Neuronal stem cell (in vitro differentiated cells): Measurements from ENCODE around the gene TMEFF1.

Experiments
- DNase-seq: peaks from one replicate; pipeline ENCODE4 v3.0.0-alpha.2; 2013; ENCODE audit warnings: low spot score
- H2AFZ ChIP-seq: one replicate; pipeline ENCODE4 v1.6.1; 2013; ENCODE audit warnings: mild to moderate bottlenecking, low read length, inconsistent platforms
- H2AK5ac ChIP-seq: 2 replicates; pipeline ENCODE4 v1.6.1; 2013; ENCODE audit warnings: low read depth, mild to moderate bottlenecking, inconsistent platforms, low read length, moderate library complexity, mixed read lengths
- H2BK120ac ChIP-seq: 2 replicates; pipeline ENCODE4 v1.6.1; 2013; ENCODE audit warnings: low read depth, mild to moderate bottlenecking, inconsistent platforms, low read length, moderate library complexity, mixed read lengths
- H2BK12ac ChIP-seq: one replicate; pipeline ENCODE4 v1.6.1; 2013; ENCODE audit warnings: low read length, inconsistent platforms
- H2BK15ac ChIP-seq: 2 replicates; pipeline ENCODE4 v1.6.1; 2013; ENCODE audit warnings: mild to moderate bottlenecking, low read length, inconsistent platforms, mixed read lengths
- H2BK5ac ChIP-seq: one replicate; pipeline ENCODE4 v1.6.1; 2013; ENCODE audit warnings: inconsistent platforms, mild to moderate bottlenecking, low read length, moderate library complexity
- H3K14ac ChIP-seq: one replicate; pipeline ENCODE4 v1.6.1; 2013; ENCODE audit warnings: low read length, inconsistent platforms
- H3K18ac ChIP-seq: 2 replicates; pipeline ENCODE4 v1.6.1; 2013; ENCODE audit warnings: low read length, inconsistent platforms
- H3K23ac ChIP-seq: 2 replicates; pipeline ENCODE4 v1.6.1; 2013; ENCODE audit warnings: low read depth, mild to moderate bottlenecking, mixed read lengths, low read length, inconsistent platforms; ENCODE audit not compliant: poor library complexity
- H3K27ac ChIP-seq: replicated peaks from 3 replicates; pipeline ENCODE4 v1.5.1; 2013; ENCODE audit warnings: low read length, inconsistent platforms
- H3K27me3 ChIP-seq, 3 experiments: 2 replicates each; pipeline ENCODE4 v1.6.1; 2013; ENCODE audit warnings: low read length in 3 of 3, mild to moderate bottlenecking in 2 of 3, inconsistent platforms in 1 of 3, low read depth in 1 of 3, mixed read lengths in 1 of 3, moderate library complexity in 1 of 3; ENCODE audit not compliant: control insufficient read depth in 3 of 3, insufficient read depth in 3 of 3
- H3K36me3 ChIP-seq, 2 donors: replicated peaks in 1 of 2; 2 replicates each; pipeline ENCODE4 v1.6.1; 2013; ENCODE audit warnings: low read length in 2 of 2; ENCODE audit not compliant: control insufficient read depth in 2 of 2, insufficient read depth in 2 of 2
- H3K4ac ChIP-seq: 2 replicates; pipeline ENCODE4 v1.6.1; 2013; ENCODE audit warnings: inconsistent platforms, mild to moderate bottlenecking, low read length, moderate library complexity
- H3K4me1 ChIP-seq, 2 donors: 1 replicate in 1 of 2; 2 replicates in 1 of 2; pipeline ENCODE4 v1.6.1; 2013; ENCODE audit warnings: low read length in 2 of 2, low read depth in 1 of 2; ENCODE audit not compliant: control insufficient read depth in 2 of 2, insufficient read depth in 1 of 2
- H3K4me2 ChIP-seq: one replicate; pipeline ENCODE4 v1.6.1; 2013; ENCODE audit warnings: mild to moderate bottlenecking, low read length, inconsistent platforms; ENCODE audit not compliant: insufficient read depth, poor library complexity, severe bottlenecking
- H3K4me3 ChIP-seq, 2 donors: 2 replicates each; pipeline ENCODE4 v1.5.1; 2013; ENCODE audit warnings: low read length in 2 of 2, mild to moderate bottlenecking in 2 of 2, inconsistent platforms in 1 of 2, moderate library complexity in 1 of 2
- H3K79me1 ChIP-seq: one replicate; pipeline ENCODE4 v1.6.1; 2013; ENCODE audit warnings: low read depth, mild to moderate bottlenecking, inconsistent platforms, low read length, moderate library complexity
- H3K9ac ChIP-seq: one replicate; pipeline ENCODE4 v1.6.1; 2013; ENCODE audit warnings: mild to moderate bottlenecking, low read depth, low read length, inconsistent platforms; ENCODE audit not compliant: poor library complexity
- H3K9me3 ChIP-seq, 2 donors: replicated peaks in 1 of 2; 2 replicates each; pipeline versions ENCODE3 to v1.6.1; 2013; ENCODE audit warnings: low read length in 2 of 2, mild to moderate bottlenecking in 2 of 2, inconsistent platforms in 1 of 2, low read depth in 1 of 2, mixed read lengths in 1 of 2, moderate library complexity in 1 of 2; ENCODE audit not compliant: control insufficient read depth in 2 of 2, insufficient read depth in 1 of 2
- H4K8ac ChIP-seq: one replicate; pipeline ENCODE4 v1.6.1; 2013; ENCODE audit warnings: low read depth, mild to moderate bottlenecking, inconsistent platforms, low read length, moderate library complexity
- H4K91ac ChIP-seq: one replicate; pipeline ENCODE4 v1.6.1; 2013; ENCODE audit warnings: low read length, low read depth, mild to moderate bottlenecking, inconsistent platforms; ENCODE audit not compliant: poor library complexity
- WGBS, 2 donors: extraction: QIAGEN DNeasy Blood & Tissue Kit; methylation state at CpG; one replicate each; pipeline ENCODE4 v1.1.7; 2013; ENCODE audit warnings: missing lambda C conversion rate in 2 of 2, mixed read lengths in 1 of 2; ENCODE audit not compliant: insufficient read length in 2 of 2, insufficient replicate concordance in 1 of 2; ENCODE audit errors: extremely low coverage in 2 of 2; 5-methylcytosine and 5-hydroxymethylcytosine counted together

The TMEFF1 gene

GRCh38 chr9:100534401-100534800 lies 61.5 kb downstream of the TMEFF1 start:
- no peak overlapping the region for H3K4me3 ChIP-seq
- no peak overlapping the region for H2AK5ac ChIP-seq
- no peak overlapping the region for H4K8ac ChIP-seq
- H3K4me1 ChIP-seq, result no peaks in the 10 kb centered on the region
- no peak for DNase-seq
- H3K14ac ChIP-seq, result no peak overlapping the region
- no peak overlapping the region for H2BK15ac ChIP-seq
- H3K18ac ChIP-seq, result no peak overlapping the region
- H2BK12ac ChIP-seq, result no peak overlapping the region
- no peak overlapping the region for H2BK120ac ChIP-seq
- H3K79me1 ChIP-seq, result no peaks in the 10 kb centered on the region
- H3K27me3 ChIP-seq, result no peaks in the 10 kb centered on the region
- no peak overlapping the region for H3K4me2 ChIP-seq
- no peak overlapping the region for H3K4ac ChIP-seq
- no peak overlapping the region for H2BK5ac ChIP-seq
- no peak overlapping the region for H2AFZ ChIP-seq
- peaks cover 2 to 10% of the 10 kb centered on the region in 2 donors for H3K9me3 ChIP-seq
- no peak overlapping the region for H3K27ac ChIP-seq
- peaks cover 10 to 57% of the 10 kb centered on the region in 2 donors for H3K36me3 ChIP-seq
- H3K9ac ChIP-seq, result no peak overlapping the region
- no peak overlapping the region for H3K23ac ChIP-seq
- no peak overlapping the region for H4K91ac ChIP-seq
- no CpG with 5 or more reads among the region's 4 CpGs for WGBS, 2 donors

DNA sequence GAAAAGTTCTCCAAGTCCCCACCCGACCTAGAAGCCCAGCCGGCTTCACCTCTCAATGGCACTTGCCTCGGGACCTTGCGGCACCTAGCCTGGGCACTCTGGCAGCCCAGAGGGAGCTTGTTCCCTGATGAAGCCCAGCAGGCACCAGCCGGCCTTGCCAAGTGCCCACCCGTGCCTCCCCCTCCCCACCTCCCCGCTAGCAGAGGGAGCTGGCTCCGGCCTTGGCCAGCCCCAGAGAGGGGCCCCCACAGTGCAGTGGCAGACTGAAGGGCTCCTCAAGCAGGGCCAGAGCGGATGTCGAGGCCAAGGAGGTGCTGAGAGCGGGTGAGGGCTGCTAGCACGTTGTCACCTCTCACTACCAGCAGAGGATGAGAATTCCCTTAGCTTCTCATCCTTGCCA lies 67.4 kb downstream of the TMEFF1 start:
- no peak overlapping the region for H3K18ac ChIP-seq
- H3K27ac ChIP-seq, result no peak overlapping the region
- no peak overlapping the region for H2AK5ac ChIP-seq
- H2BK12ac ChIP-seq, result no peak overlapping the region
- no peak overlapping the region for H2BK120ac ChIP-seq
- WGBS, 2 donors, result no CpG with 5 or more reads among the region's 12 CpGs
- no peaks in the 10 kb centered on the region for H3K27me3 ChIP-seq
- DNase-seq, result no peak
- no peak overlapping the region for H2BK15ac ChIP-seq
- peaks cover 14 to 52% of the 10 kb centered on the region in 2 donors for H3K9me3 ChIP-seq
- H3K4me1 ChIP-seq, result no peaks in the 10 kb centered on the region
- no peak overlapping the region for H3K23ac ChIP-seq
- H3K9ac ChIP-seq, result no peak overlapping the region
- no peak overlapping the region for H2BK5ac ChIP-seq
- no peak overlapping the region for H3K4me3 ChIP-seq
- H3K4ac ChIP-seq, result no peak overlapping the region
- H3K14ac ChIP-seq, result no peak overlapping the region
- H4K8ac ChIP-seq, result no peak overlapping the region
- H4K91ac ChIP-seq, result no peak overlapping the region
- no peak overlapping the region for H2AFZ ChIP-seq
- H3K4me2 ChIP-seq, result no peak overlapping the region
- H3K79me1 ChIP-seq, result peaks cover 3% of the 10 kb centered on the region
- peaks cover 35 to 92% of the 10 kb centered on the region in 2 donors for H3K36me3 ChIP-seq

DNA sequence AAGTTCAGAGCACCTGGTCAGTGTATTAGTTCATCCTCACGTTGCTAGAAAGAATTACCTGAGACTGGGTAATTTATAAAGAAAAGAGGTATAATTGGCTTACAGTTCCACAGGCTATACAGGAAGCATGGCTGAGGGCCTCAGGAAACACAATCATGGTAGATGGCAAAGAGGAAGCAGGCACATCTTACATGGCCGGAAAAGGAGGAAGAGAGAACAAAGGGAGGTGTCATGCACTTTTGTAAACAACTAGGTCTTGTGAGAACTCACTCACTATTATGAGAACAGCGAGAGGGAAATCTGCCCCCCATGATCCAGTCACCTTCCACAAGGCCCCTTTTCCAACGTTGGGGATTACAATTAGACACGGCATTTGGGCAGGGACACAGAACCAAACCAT lies 76.1 kb downstream of the TMEFF1 start:
- Histone ChIP-seq H3K4me2 (no peak overlapping the region), H3K9me3 (peaks cover 8 to 36% of the 10 kb centered on the region in 2 donors), H2BK15ac (no peak overlapping the region), H2BK12ac (no peak overlapping the region), H2BK120ac (no peak overlapping the region), H3K4me3 (no peak overlapping the region), H3K4me1 (no peaks in the 10 kb centered on the region), H3K79me1 (peaks cover 6% of the 10 kb centered on the region), H3K27me3 (no peaks in the 10 kb centered on the region), H2BK5ac (no peak overlapping the region), H3K4ac (no peak overlapping the region), H3K9ac (no peak overlapping the region), H3K18ac (no peak overlapping the region), H4K8ac (no peak overlapping the region), H3K14ac (no peak overlapping the region), H3K27ac (no peak overlapping the region), H4K91ac (no peak overlapping the region), H2AFZ (no peak overlapping the region), H3K36me3 (peaks cover 29 to 99% of the 10 kb centered on the region in 2 donors), H3K23ac (no peak overlapping the region), H2AK5ac (no peak overlapping the region)
- WGBS, 2 donors, result no CpG with 5 or more reads among the region's 5 CpGs
- no peak for DNase-seq

DNA sequence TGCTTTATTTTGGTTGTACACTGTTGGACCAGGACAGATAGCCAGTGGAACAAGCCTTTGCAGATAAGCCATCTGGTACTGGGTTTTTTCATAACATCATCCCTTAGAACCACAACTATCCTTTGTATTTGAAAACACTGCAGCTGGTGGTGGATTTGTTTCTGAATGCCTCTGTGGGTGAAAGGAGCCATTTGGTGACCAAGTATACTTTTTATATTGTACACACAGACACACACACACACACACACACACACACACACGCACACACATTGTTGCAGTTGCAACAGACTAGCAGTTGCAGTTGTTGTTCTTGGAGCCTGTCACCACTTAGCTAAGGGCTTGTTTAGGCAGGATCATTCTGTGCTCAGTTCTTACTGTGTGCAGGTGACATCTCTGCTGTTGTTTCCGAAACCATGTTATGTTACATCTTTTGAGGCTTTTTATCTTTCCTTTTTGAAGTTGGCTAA lies 82.0 kb downstream of the TMEFF1 start:
- no peak overlapping the region for H4K8ac ChIP-seq
- peaks cover 0 to 5% of the 10 kb centered on the region in 2 donors for H3K9me3 ChIP-seq
- H3K4me1 ChIP-seq, result no peaks in the 10 kb centered on the region
- H3K4me2 ChIP-seq, result no peak overlapping the region
- no peak overlapping the region for H3K9ac ChIP-seq
- no peak overlapping the region for H3K4ac ChIP-seq
- H3K79me1 ChIP-seq, result no peaks in the 10 kb centered on the region
- H2BK120ac ChIP-seq, result no peak overlapping the region
- H2BK12ac ChIP-seq, result no peak overlapping the region
- H3K27ac ChIP-seq, result no peak overlapping the region
- peaks cover 17 to 98% of the 10 kb centered on the region in 2 donors for H3K36me3 ChIP-seq
- no peak overlapping the region for H2BK15ac ChIP-seq
- no peak overlapping the region for H3K23ac ChIP-seq
- no peak overlapping the region for H3K18ac ChIP-seq
- no peak overlapping the region for H2AFZ ChIP-seq
- no peak overlapping the region for H3K14ac ChIP-seq
- H3K27me3 ChIP-seq, result no peaks in the 10 kb centered on the region
- no peak for DNase-seq
- no peak overlapping the region for H2AK5ac ChIP-seq
- H4K91ac ChIP-seq, result no peak overlapping the region
- no CpG with 5 or more reads among the region's 2 CpGs for WGBS, 2 donors
- no peak overlapping the region for H3K4me3 ChIP-seq
- H2BK5ac ChIP-seq, result no peak overlapping the region
